GM15510 (cell line): ENCODE results near the gene YIPF1.

Source experiments
- POLR2A ChIP-seq: IDR thresholded peaks from 3 replicates; pipeline ENCODE4 v1.6.1; 2011; ENCODE audit warnings: borderline replicate concordance; ENCODE audit not compliant: insufficient read length; ENCODE audit errors: extremely low read depth

YIPF1 gene

GRCh38 chr1:53871773-53872484 is 17.7 kb downstream of the YIPF1 start:
- TF ChIP-seq POLR2A, result no peak

DNA sequence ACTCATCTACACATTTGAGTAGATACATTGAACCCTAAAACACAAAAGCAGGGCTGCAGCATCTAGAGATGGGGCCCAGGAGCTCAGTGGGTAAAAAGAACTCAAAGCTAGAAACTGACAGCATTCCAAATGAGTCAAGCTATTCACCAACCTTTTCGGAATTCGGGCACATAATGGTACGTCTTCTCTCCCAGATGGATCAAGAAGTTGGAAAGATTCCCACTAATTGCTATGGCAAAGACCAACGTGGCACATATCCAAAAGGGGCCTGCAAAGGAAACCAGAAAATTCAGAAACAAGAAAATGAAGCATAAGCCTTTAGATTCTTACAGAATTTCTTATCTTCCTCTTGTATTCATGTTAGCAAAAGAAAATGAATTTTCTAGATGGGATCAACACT is 18.4 kb downstream of the YIPF1 start:
- TF ChIP-seq POLR2A, result no peak

DNA sequence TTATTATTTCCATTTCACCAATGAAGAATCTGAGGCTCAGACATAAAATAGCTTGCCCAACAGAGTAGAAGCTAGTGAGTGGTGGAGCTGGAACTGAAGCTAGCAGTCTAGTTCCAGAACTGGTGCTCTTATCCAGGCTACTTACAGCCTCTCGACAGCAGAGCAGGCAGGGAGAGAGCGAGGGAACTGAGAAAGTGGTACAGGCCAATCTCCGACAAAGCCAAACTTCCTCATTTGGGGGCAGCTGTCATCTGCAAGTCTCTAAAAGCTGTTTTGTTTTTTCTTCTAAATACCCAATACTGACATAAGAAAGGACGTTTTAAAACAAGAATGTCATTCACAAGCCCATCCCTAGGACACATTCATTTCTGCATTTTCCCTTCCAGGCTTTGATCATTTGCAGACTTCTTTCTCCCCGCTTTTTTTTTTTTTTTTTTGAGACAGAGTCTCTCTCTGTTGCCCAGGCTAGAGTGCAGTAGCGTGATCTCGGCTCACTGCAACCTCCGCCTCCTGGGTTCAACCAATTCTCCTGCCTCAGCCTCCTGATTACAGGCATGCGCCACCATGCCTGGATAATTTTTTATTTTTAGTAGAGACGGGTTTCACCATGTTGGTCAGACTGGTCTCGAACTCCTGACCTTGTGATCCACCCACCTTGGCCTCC is 20.0 kb downstream of the YIPF1 start:
- TF ChIP-seq POLR2A, result no peak

DNA sequence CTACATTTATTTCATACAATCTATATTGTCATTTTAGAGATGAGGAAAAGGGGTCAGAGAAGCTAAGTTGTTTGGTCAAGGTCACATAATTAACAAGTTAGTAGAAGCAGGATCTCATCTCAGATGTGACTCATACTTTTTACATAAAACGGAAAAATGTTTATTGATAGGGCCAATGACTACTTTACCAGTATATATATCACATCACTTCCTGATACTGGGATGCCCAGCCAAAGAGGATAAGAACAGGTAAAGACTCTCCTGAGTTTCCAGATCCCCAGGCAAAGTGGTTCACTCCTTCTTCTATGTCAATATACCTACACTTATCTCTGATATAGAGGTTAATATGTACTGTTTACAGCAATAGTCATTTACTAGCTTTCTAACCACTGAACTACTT is 21.0 kb downstream of the YIPF1 start:
- no peak for TF ChIP-seq POLR2A

DNA sequence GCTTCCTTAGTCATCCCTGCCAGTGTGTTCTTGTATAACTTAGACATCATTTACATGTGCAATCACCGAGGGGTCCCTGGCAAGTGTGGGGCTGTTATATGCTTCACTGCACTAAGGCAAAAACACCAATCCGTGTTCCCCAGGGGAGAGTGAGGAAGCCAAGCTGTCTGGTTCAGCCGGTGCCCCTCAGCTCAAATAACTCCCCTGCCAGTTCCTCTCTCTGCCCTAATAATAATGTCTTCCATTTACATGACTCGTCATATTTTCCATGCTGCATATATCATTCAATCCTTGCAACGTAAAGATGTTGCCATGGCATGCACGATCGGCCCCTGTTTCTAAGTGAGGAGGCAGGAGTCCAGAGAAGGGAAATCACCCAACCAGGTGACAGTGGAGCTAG is 27.1 kb downstream of the YIPF1 start:
- TF ChIP-seq POLR2A, result no peak

- no peak for TF ChIP-seq POLR2A
These were observed 28.6 kb downstream of the YIPF1 start for GRCh38 chr1:53860967-53861411.

- no peak for TF ChIP-seq POLR2A
These were observed 37.9 kb downstream of the YIPF1 start for GRCh38 chr1:53851571-53852285.

DNA sequence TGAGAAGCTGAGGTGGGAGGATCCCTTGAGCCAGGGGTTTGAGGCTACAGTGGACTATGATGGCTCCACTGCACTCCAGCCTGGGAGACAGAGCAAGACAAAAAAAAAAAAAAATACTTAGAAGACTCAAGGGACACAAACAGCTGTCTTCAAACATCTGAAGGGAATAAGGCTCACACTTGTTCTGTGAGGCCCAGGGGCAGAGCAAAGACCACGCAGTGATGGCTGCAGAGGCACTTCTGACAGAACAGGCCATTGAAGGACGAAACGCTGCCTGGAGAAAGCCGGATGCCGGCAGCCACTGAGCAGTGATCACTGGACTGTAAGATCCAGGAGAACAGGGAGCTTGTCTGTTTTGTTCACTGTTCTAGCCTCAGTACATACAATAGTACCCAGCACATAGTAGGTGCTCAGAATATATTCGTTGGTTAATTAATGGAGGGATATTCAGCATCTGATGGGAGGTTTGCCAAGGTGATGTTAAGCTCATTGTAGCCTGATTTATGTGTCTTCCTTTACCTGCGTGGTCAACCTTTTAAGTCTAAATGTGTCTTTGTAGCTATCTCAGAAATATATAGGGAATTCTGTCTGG is 39.4 kb downstream of the YIPF1 start:
- no peak for TF ChIP-seq POLR2A

DNA sequence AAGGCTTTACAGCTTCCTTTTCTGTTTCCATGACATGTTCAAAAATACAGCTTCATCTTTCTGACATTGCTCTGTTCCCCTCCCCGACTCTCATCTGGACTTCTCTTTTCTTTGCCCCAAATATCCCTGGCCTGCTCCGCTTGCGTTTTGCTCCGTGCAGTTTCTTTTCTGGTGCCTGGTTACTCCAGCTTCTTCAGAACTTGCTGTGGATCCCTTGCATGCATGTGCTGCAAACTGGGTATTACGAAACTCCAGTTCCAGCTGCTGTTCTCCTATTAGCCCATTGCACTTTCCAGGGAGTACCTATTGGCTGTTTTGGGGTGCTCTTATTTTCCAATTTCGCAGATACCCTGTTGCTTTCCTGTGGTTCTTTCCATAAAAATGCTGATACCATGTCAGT is 41.6 kb downstream of the YIPF1 start:
- no peak for TF ChIP-seq POLR2A

DNA sequence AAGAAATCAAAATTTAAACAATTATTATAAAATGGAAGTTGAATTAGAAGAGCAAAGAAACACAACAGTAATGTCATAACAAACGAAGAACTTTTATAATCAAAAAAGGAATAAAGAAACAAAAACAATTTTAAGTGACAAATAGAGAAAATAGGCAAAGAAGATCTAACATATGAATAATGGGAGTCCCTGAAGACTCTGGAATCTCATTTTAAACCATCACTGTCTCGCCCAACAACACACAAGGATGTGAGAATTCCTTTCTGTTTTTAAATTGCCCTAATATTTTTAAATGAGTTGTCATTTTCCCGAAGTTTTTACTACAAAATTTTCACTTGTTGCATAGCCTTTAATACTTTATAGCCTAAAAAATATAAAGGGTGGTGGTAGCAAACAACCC is 47.2 kb downstream of the YIPF1 start:
- TF ChIP-seq POLR2A, result no peak

GRCh38 chr1:53838654-53838974 is 51.0 kb downstream of the YIPF1 start:
- no peak for TF ChIP-seq POLR2A

DNA sequence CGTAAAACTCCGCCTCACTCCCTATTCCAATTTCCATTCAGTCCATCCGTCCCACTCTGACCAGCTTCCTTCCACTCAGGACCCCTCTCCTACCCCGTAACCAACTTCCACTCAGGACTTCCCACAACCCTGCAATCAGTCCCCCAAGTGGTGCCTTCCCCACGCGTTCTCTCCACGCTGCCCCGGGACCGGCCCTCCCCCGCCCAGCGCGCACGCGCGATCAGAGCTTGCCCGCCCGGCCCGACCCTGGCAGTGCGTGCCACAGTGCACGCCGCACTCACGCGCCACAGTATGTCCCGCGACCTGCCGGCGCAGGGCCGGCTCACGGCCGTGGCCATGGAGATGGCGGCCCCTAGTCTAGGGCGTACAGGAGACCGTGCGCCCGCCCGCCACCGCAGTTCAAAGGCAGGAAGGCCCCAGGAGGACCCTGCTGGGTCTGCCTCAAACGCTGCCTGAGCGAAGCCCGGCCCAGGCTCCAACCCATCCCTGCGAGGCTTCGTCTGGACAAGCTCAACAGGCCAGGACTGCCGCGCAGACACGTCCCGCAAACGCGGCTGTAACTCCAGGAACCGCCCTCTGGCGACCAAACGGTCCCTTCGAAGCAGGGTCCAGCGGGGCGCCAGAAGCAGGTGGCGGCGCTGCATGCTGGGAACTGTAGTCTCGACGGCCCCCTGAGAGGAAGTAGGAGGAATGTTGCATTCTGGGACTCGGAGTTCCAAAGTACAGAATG is 51.5 kb downstream of the YIPF1 start, which contains the start of gene NDC1:
Gene NDC1 (minus strand): TSS at position 373 of the 730 bp plus-strand sequence. CDS start 35 bp downstream, at position 338.
- peak; percentile 79 for TF ChIP-seq POLR2A

DNA sequence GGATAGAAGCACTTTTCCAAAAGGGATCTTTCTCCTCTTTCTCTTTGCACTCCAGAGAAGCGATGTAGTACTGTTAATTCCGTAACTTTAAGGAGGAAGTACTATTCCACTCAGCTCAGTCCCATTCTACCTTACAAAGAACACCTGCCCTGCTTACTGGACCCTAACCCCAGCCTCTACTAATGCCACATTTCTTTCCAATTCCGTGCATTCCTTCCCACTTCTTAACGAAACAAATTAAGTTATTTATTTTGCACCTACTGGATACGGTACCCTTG is 52.0 kb downstream of the YIPF1 start:
- TF ChIP-seq POLR2A, result no peak

GRCh38 chr1:53835491-53835890 is 54.1 kb downstream of the YIPF1 start:
- no peak for TF ChIP-seq POLR2A

- TF ChIP-seq POLR2A, result no peak
These were observed 54.8 kb downstream of the YIPF1 start for GRCh38 chr1:53834776-53835175.

GRCh38 chr1:53833393-53833792 is 56.2 kb downstream of the YIPF1 start:
- no peak for TF ChIP-seq POLR2A

DNA sequence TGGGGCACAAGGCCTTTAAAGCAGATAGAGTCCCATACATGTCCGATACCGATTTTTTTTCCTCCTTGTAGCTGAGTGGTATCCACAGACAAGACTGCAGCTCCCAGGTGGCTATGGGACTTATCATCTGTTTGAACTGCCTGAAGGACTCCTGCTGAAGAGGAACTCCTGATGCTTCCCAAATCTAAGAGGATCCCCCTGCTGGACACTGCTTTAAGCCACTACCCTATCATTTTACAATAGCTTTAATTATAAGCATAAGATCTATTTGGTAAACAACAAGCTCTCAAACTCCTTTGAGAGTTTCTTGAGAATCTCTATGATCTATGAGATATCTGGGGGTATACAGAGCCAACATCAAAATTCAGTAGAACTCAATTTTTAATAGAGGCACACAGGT is 63.2 kb downstream of the YIPF1 start:
- no peak for TF ChIP-seq POLR2A
